IMR-90 (cell line): ENCODE data around the gene NMRAL1. TPM values are rescaled to one million over a fixed set of nuclear protein-coding genes. Genes with fewer than 3 reads are reported as not detected.

ENCODE experiments used
- ATAC-seq: fragments of 200-7000 bp; cut with Tn5 transposase; 2 replicates; pipeline ENCODE4 v1.9.1; 2020; ENCODE audit warnings: low read depth, mild to moderate bottlenecking, moderate library complexity
- BruUV-seq: library from RNA; stranded (reverse); fragments of 400-500 nt; replicated peaks from 2 replicates; lab custom pipeline; 2021; lab: Mats Ljungman, UMichigan
- CTCF ChIA-PET: fragments of 300-600 bp; formaldehyde crosslinking; extraction: SDS; loops from one replicate; lab custom pipeline; 2021; ENCODE audit warnings: antibody characterized with exemption; lab: Yijun Ruan, JAX
- POLR2A ChIA-PET: fragments of 300-600 bp; sonication (Branson Sonifier 250); formaldehyde crosslinking; loops from one replicate; lab custom pipeline; 2022; ENCODE audit warnings: antibody characterized with exemption; ENCODE audit not compliant: unreplicated experiment; lab: Charles Lee
- DNase-seq: peaks from one replicate; pipeline ENCODE4 v3.0.0; 2013
- H2AFZ ChIP-seq: replicated peaks from 2 replicates; pipeline ENCODE3; 2013; ENCODE audit warnings: low read length, mild to moderate bottlenecking; ENCODE audit not compliant: poor library complexity
- H2AK5ac ChIP-seq: 2 replicates; pipeline ENCODE4 v1.6.1; 2013; ENCODE audit warnings: low read depth, low read length, inconsistent platforms
- H2AK9ac ChIP-seq: replicated peaks from 2 replicates; pipeline ENCODE3; 2013; ENCODE audit warnings: mild to moderate bottlenecking, low read depth, low read length, moderate library complexity; ENCODE audit not compliant: poor library complexity
- H2BK120ac ChIP-seq: 2 replicates; pipeline ENCODE4 v1.6.1; 2013; ENCODE audit warnings: low read depth, low read length, inconsistent platforms
- H2BK15ac ChIP-seq: 3 replicates; pipeline ENCODE4 v1.6.1; 2013; ENCODE audit warnings: low read depth, low read length, inconsistent platforms
- H2BK20ac ChIP-seq: 2 replicates; pipeline ENCODE4 v1.6.1; 2013; ENCODE audit warnings: low read depth, mild to moderate bottlenecking, inconsistent platforms, low read length, moderate library complexity
- H2BK5ac ChIP-seq: 2 replicates; pipeline ENCODE4 v1.6.1; 2013; ENCODE audit warnings: mild to moderate bottlenecking, low read depth, low read length, inconsistent platforms; ENCODE audit not compliant: poor library complexity, severe bottlenecking
- H3K14ac ChIP-seq: replicated peaks from 2 replicates; pipeline ENCODE4 v1.6.1; 2013; ENCODE audit warnings: low read depth, low read length, inconsistent platforms
- H3K18ac ChIP-seq: 2 replicates; pipeline ENCODE4 v1.6.1; 2013; ENCODE audit warnings: low read depth, low read length, control low read depth
- H3K23ac ChIP-seq: 2 replicates; pipeline ENCODE4 v1.6.1; 2013; ENCODE audit warnings: low read depth, low read length, inconsistent platforms
- H3K27ac ChIP-seq: 2 replicates; pipeline ENCODE4 v1.5.1; 2013; ENCODE audit warnings: mild to moderate bottlenecking, control low read depth, low read length; ENCODE audit not compliant: insufficient read depth
- H3K27me3 ChIP-seq: 2 replicates; pipeline ENCODE4 v1.6.1; 2013; ENCODE audit warnings: low read length; ENCODE audit not compliant: control insufficient read depth, insufficient read depth
- H3K36me3 ChIP-seq: 2 replicates; pipeline ENCODE4 v1.6.1; 2013; ENCODE audit warnings: low read length, mixed read lengths; ENCODE audit not compliant: control insufficient read depth, insufficient read depth
- H3K4ac ChIP-seq: 2 replicates; pipeline ENCODE4 v1.6.1; 2013; ENCODE audit warnings: low read depth, low read length, inconsistent platforms
- H3K4me1 ChIP-seq: 2 replicates; pipeline ENCODE4 v1.6.1; 2013; ENCODE audit warnings: low read length, mixed read lengths; ENCODE audit not compliant: control insufficient read depth, insufficient read depth
- H3K4me2 ChIP-seq: 2 replicates; pipeline ENCODE4 v1.6.1; 2013; ENCODE audit warnings: low read depth, mild to moderate bottlenecking, control low read depth, low read length, moderate library complexity
- H3K4me3 ChIP-seq: 2 replicates; pipeline ENCODE4 v1.5.1; 2013; ENCODE audit warnings: low read depth, mild to moderate bottlenecking, control low read depth, low read length, moderate library complexity; ENCODE audit not compliant: insufficient read depth
- H3K56ac ChIP-seq: 2 replicates; pipeline ENCODE4 v1.6.1; 2013; ENCODE audit warnings: low read length, inconsistent platforms; ENCODE audit not compliant: insufficient read depth; ENCODE audit errors: extremely low read depth
- H3K79me1 ChIP-seq, 2 experiments: 2 replicates each; pipeline ENCODE4 v1.6.1; 2013; ENCODE audit warnings: low read length in 2 of 2, inconsistent platforms in 1 of 2, low read depth in 1 of 2
- H3K9ac ChIP-seq: 2 replicates; pipeline ENCODE4 v1.6.1; 2013; ENCODE audit warnings: low read depth, low read length, control low read depth
- H3K9me1 ChIP-seq: 2 replicates; pipeline ENCODE4 v1.6.1; 2013; ENCODE audit warnings: low read length, inconsistent platforms; ENCODE audit not compliant: insufficient read depth
- H3K9me3 ChIP-seq: 2 replicates; pipeline ENCODE4 v1.6.1; 2013; ENCODE audit warnings: low read length; ENCODE audit not compliant: control insufficient read depth, insufficient read depth
- H4K20me1 ChIP-seq: 2 replicates; pipeline ENCODE4 v1.6.1; 2013; ENCODE audit warnings: low read length, inconsistent platforms; ENCODE audit not compliant: insufficient read depth
- H4K5ac ChIP-seq: 2 replicates; pipeline ENCODE4 v1.6.1; 2013; ENCODE audit warnings: mild to moderate bottlenecking, low read depth, low read length, control low read depth
- H4K8ac ChIP-seq, 2 experiments: 2 replicates each; pipeline ENCODE4 v1.6.1; 2013; ENCODE audit warnings: low read depth in 2 of 2, low read length in 2 of 2, control low read depth in 1 of 2, inconsistent platforms in 1 of 2
- H4K91ac ChIP-seq: 2 replicates; pipeline ENCODE4 v1.6.1; 2013; ENCODE audit warnings: low read depth, low read length, inconsistent platforms; ENCODE audit not compliant: insufficient read depth
- BHLHE40 ChIP-seq: fragments of 150-350 bp; IDR thresholded peaks from 2 replicates; pipeline ENCODE4 v1.6.1; 2016; ENCODE audit warnings: mild to moderate bottlenecking, low read depth, low read length
- CEBPB ChIP-seq: IDR thresholded peaks from 2 replicates; pipeline ENCODE4 v1.6.1; 2012; ENCODE audit warnings: low read depth, low read length, improper control_type of control experiment
- CHD1 ChIP-seq: IDR thresholded peaks from 2 replicates; pipeline ENCODE4 v1.6.1; 2012; ENCODE audit warnings: low read depth, low read length, improper control_type of control experiment
- CTCF ChIP-seq: conservative IDR thresholded peaks from 2 replicates; pipeline ENCODE4 v1.5.1; 2012; ENCODE audit warnings: mild to moderate bottlenecking, low read depth, low read length, improper control_type of control experiment
- ELK1 ChIP-seq: fragments of 150-350 bp; IDR thresholded peaks from 2 replicates; pipeline ENCODE4 v1.6.1; 2016; ENCODE audit warnings: low read depth, mild to moderate bottlenecking, low read length, moderate library complexity, borderline replicate concordance
- FOS ChIP-seq: fragments of 150-350 bp; IDR thresholded peaks from 2 replicates; pipeline ENCODE4 v1.6.1; 2016; ENCODE audit warnings: low read depth, low read length
- MAFK ChIP-seq: IDR thresholded peaks from 2 replicates; pipeline ENCODE4 v1.6.1; 2012; ENCODE audit warnings: low read depth, low read length, improper control_type of control experiment
- MAZ ChIP-seq: IDR thresholded peaks from 2 replicates; pipeline ENCODE4 v1.6.1; 2012; ENCODE audit warnings: low read depth, mild to moderate bottlenecking, low read length, improper control_type of control experiment, moderate library complexity, borderline replicate concordance
- MXI1 ChIP-seq: IDR thresholded peaks from 2 replicates; pipeline ENCODE4 v1.6.1; 2012; ENCODE audit warnings: low read depth, mild to moderate bottlenecking, low read length, moderate library complexity, borderline replicate concordance
- NFE2L2 ChIP-seq: fragments of 150-350 bp; IDR thresholded peaks from 2 replicates; pipeline ENCODE4 v1.6.1; 2016; ENCODE audit warnings: low read depth, mild to moderate bottlenecking, low read length
- POLR2A ChIP-seq: IDR thresholded peaks from 2 replicates; pipeline ENCODE4 v1.6.1; 2012; ENCODE audit warnings: mild to moderate bottlenecking, low read depth, low read length
- RCOR1 ChIP-seq: IDR thresholded peaks from 2 replicates; pipeline ENCODE4 v1.6.1; 2012; ENCODE audit warnings: mild to moderate bottlenecking, low read length, improper control_type of control experiment; ENCODE audit not compliant: insufficient replicate concordance
- RFX5 ChIP-seq: IDR thresholded peaks from 2 replicates; pipeline ENCODE4 v1.8.0; 2012; ENCODE audit warnings: low read depth, mild to moderate bottlenecking, low read length, moderate library complexity
- SMC3 ChIP-seq: fragments of 150-350 bp; IDR thresholded peaks from 2 replicates; pipeline ENCODE4 v1.6.1; 2016; ENCODE audit warnings: low read depth, mild to moderate bottlenecking, antibody characterized with exemption, low read length, moderate library complexity
- USF2 ChIP-seq: fragments of 150-350 bp; IDR thresholded peaks from 2 replicates; pipeline ENCODE4 v1.6.1; 2017; ENCODE audit warnings: mild to moderate bottlenecking, antibody characterized with exemption, low read length, low read depth
- WGBS, 2 experiments: methylation state at CpG; one replicate each; pipeline versions ENCODE4 v1.1.5 to v1.1.7; 2013; ENCODE audit warnings: missing lambda C conversion rate in 2 of 2; ENCODE audit not compliant: insufficient read length in 1 of 2; ENCODE audit errors: extremely low coverage in 2 of 2; 5-methylcytosine and 5-hydroxymethylcytosine counted together
- dilution Hi-C: fragments of 300-500 bp; cut with HindIII; formaldehyde crosslinking; loops from one replicate; pipeline ENCODE4 v1.14.3; 2018; ENCODE audit warnings: low sequenced_read_pairs; ENCODE audit not compliant: unreplicated experiment
- in situ Hi-C: fragments of 300-500 bp; cut with MboI; formaldehyde crosslinking; loops from 3 replicates; pipeline ENCODE4 v1.14.3; 2019; ENCODE audit warnings: low sequenced_read_pairs, inconsistent platforms, mixed read lengths
- intact Hi-C: fragments of 100-400 bp; cut with micrococcal nuclease; formaldehyde crosslinking; loops from 2 replicates; pipeline ENCODE4 v1.10.0; 2022
- polyA plus RNA-seq, 3 experiments: library from polyadenylated mRNA; depleted of rRNA; stranded (reverse); fragments of >200 nt; gene quantifications; 2 replicates each; pipeline ENCODE4 v1.2.3, GENCODE V29; 2012; ENCODE audit warnings: low replicate concordance in 1 of 3
- total RNA-seq: library from RNA; depleted of rRNA; stranded (reverse); fragments of >200 nt; gene quantifications from 2 replicates; pipeline ENCODE4 v1.2.3, GENCODE V29; 2012

The NMRAL1 gene
- total and polyA plus RNA-seq, 2 of the 4 experiments (the other 2 are of a cell fraction): 48.6 to 67.6 TPM

GRCh38 chr16:4509420-4509819 is 35.0 kb upstream of the NMRAL1 start:
- no peak overlapping the region for H2BK15ac ChIP-seq
- peak overlapping the region; percentile 12 for H2AK9ac ChIP-seq
- no peak overlapping the region for H3K4me2 ChIP-seq
- WGBS, 2 experiments: 90% methylated on average over 3 of the region's 8 CpGs; no CpG with 5 or more reads in 1 of the 2 experiments
- in situ Hi-C loops (loop anchor here (25.0 kb wide), 1 partner anchor 453 kb away; the partner anchor contains the start of gene SEC14L5), intact Hi-C loops (no loop called here), dilution Hi-C loops (no loop called here)
- no peak for DNase-seq
- no peaks in the 10 kb centered on the region for H3K9me1 ChIP-seq
- no peak overlapping the region for H2BK20ac ChIP-seq
- ChIA-PET POLR2A (no interaction called here), CTCF (no interaction called here)
- H4K91ac ChIP-seq: no peak overlapping the region
- no peak overlapping the region for H3K4me3 ChIP-seq
- no peaks in the 10 kb centered on the region for H3K9me3 ChIP-seq
- no peaks in the 10 kb centered on the region for H3K4me1 ChIP-seq
- H2BK120ac ChIP-seq: no peak overlapping the region
- TF ChIP-seq MXI1 (no peak), BHLHE40 (no peak), FOS (no peak), CTCF (no peak), RCOR1 (no peak), USF2 (no peak), RFX5 (no peak), MAZ (no peak), ELK1 (no peak), CEBPB (no peak), POLR2A (no peak), CHD1 (no peak), NFE2L2 (no peak), SMC3 (no peak), MAFK (no peak)
- BruUV-seq: no TSS peak
- H4K20me1 ChIP-seq: peaks cover 13% of the 10 kb centered on the region
- no peak overlapping the region for H3K18ac ChIP-seq
- no peak overlapping the region for H4K5ac ChIP-seq
- peaks cover 0 to 46% of the 10 kb centered on the region in 2 experiments for H3K79me1 ChIP-seq
- H3K27ac ChIP-seq: no peak overlapping the region
- no peak overlapping the region for H3K56ac ChIP-seq
- H3K23ac ChIP-seq: no peak overlapping the region
- H3K27me3 ChIP-seq: no peaks in the 10 kb centered on the region
- H2AFZ ChIP-seq: no peak overlapping the region
- no peak overlapping the region for H2AK5ac ChIP-seq
- no peak for ATAC-seq
- H3K9ac ChIP-seq: no peak overlapping the region
- no peak overlapping the region for H3K14ac ChIP-seq
- H3K4ac ChIP-seq: no peak overlapping the region
- H3K36me3 ChIP-seq: peaks cover 65% of the 10 kb centered on the region
- no peak overlapping the region for H4K8ac ChIP-seq
- no peak overlapping the region for H2BK5ac ChIP-seq
